ENCODE measurements around the gene KIF22.
"Not testable (repeated sequence)": the region's sequence is repeated elsewhere in the genome, so short reads cannot be mapped to it uniquely, and the experiment has no call there.

KIF22 gene

DNA sequence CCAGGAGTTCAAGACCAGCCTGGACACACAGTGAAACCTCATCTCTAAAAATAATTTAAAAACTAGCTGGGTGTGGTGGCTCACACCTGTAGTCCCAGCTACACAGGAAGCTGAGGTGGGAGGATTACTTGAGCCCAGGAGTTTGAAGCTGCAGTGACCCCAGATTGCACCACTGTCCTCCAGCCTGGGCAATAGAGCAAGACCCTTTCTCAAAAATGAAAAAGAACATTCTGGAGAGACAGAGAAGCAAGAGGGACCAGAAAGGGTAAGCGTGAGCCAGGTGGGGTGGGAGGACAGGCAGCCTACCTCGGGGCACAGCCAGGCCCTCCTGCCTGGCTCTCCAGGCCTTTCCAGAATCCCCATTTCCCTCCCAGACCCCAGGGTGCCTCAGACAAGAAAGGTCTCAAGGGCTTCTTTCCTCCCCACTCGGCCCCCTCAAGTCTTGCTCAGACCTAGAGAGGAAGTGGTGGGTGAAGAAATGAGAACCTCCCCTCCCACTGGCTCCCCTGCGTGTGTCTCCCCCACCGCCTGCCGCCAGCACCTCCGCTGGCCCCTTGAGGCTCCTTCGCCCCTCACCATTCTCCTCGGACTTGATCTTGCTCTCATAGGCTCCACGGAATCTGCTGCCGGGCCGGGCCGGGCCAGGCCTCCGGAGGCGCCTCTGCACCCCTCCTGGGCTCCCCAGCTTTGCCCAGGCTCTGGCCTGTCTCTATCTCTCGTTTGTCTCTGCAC, 45.3 kb upstream of the KIF22 start:
- H3K27ac ChIP-seq = peak overlapping the region; percentile 99
- H3K27me3 ChIP-seq = no peaks in the 10 kb centered on the region
- H3K36me3 ChIP-seq = peaks cover 38% of the 10 kb centered on the region
- TF ChIP-seq, protein P1, sequence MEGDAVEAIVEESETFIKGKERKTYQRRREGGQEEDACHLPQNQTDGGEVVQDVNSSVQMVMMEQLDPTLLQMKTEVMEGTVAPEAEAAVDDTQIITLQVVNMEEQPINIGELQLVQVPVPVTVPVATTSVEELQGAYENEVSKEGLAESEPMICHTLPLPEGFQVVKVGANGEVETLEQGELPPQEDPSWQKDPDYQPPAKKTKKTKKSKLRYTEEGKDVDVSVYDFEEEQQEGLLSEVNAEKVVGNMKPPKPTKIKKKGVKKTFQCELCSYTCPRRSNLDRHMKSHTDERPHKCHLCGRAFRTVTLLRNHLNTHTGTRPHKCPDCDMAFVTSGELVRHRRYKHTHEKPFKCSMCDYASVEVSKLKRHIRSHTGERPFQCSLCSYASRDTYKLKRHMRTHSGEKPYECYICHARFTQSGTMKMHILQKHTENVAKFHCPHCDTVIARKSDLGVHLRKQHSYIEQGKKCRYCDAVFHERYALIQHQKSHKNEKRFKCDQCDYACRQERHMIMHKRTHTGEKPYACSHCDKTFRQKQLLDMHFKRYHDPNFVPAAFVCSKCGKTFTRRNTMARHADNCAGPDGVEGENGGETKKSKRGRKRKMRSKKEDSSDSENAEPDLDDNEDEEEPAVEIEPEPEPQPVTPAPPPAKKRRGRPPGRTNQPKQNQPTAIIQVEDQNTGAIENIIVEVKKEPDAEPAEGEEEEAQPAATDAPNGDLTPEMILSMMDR (IDR thresholded peaks at IDR 0.05) = no peak
- H3K4me1 ChIP-seq (ENCODE audit: control insufficient read depth in 1 of 2, insufficient read depth in 1 of 2, low read depth in 1 of 2, low read length in 1 of 2) = peaks cover 87 to 88% of the 10 kb centered on the region in 2 experiments
- no peaks in the 10 kb centered on the region for H3K9me3 ChIP-seq
- peak overlapping the region; percentile 94 to 100 for H3K4me3 ChIP-seq (ENCODE audit: low read depth in 1 of 2, low read length in 1 of 2)

DNA sequence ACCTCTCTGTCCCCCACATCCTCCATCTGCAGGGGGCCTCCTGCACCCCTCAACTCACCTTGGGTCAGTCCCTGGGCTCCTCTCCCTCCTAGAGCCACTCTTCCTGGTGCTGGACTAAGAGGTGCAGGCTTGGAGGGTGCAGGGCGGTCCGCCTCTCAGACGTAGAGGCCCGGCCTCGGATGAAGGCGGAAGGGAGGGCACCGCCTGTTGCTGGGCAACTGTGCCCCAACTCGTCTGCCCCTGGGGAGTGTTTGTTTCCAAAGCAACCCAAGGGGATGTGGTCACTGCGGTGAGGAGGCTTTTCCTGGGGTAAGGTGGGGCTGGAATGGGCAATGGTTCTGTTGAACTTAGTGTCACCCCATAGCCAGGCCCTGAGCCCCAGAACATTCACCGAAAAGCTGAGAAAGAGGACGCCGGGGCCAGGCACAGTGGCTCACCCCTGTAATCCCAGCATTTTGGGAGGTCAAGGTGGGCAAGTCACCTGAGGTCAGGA, 44.7 kb upstream of the KIF22 start, which contains the start of gene C16orf54:
Gene C16orf54, minus strand, starts transcription at position 138 of the 493 bp plus-strand sequence. CDS start 1,039 bp downstream, outside the sequence.
- Histone ChIP-seq H3K4me3 (ENCODE audit: low read depth in 1 of 2, low read length in 1 of 2) (peak within 1 kb of the TSS; percentile 94 to 100), H3K27me3 (no peaks in the 10 kb centered on the region), H3K27ac (peak within 1 kb of the TSS; percentile 99), H3K9me3 (no peaks in the 10 kb centered on the region), H3K36me3 (peaks cover 38% of the 10 kb centered on the region), H3K4me1 (ENCODE audit: control insufficient read depth in 1 of 2, insufficient read depth in 1 of 2, low read depth in 1 of 2, low read length in 1 of 2) (peaks cover 87% of the 10 kb centered on the region in 2 experiments)
- TF ChIP-seq, protein P1 (IDR thresholded peaks at IDR 0.05) = peak; percentile 13

DNA sequence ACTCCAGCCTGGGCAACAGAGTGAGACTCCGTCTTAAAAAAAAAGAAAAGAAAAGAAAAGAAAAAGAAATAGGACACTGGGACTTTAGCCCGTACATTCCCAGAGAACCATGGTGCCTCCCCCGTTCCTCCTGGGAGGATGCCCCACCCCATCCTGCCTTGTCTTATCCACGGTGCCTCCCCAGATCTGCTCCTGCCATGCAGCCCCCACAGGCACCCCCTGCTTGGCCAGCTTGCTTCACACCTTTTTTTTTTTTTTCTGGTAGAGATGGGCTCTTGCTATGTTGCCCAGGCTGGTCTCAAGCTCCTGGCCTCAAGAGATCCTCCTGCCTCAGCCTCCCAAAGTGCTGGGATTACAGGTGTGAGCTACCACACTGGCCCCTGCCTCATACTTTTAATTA, 44.0 kb upstream of the KIF22 start:
- not testable (repeated sequence) for H3K27me3 ChIP-seq, H3K9me3 ChIP-seq
- H3K4me3 ChIP-seq (ENCODE audit: low read depth in 1 of 2, low read length in 1 of 2) = peak overlapping the region; percentile 94 to 100
- peak overlapping the region; percentile 99 for H3K27ac ChIP-seq
- H3K36me3 ChIP-seq = peaks cover 33% of the 10 kb centered on the region
- peaks cover 81% of the 10 kb centered on the region in 2 experiments for H3K4me1 ChIP-seq (ENCODE audit: control insufficient read depth in 1 of 2, insufficient read depth in 1 of 2, low read depth in 1 of 2, low read length in 1 of 2)

DNA sequence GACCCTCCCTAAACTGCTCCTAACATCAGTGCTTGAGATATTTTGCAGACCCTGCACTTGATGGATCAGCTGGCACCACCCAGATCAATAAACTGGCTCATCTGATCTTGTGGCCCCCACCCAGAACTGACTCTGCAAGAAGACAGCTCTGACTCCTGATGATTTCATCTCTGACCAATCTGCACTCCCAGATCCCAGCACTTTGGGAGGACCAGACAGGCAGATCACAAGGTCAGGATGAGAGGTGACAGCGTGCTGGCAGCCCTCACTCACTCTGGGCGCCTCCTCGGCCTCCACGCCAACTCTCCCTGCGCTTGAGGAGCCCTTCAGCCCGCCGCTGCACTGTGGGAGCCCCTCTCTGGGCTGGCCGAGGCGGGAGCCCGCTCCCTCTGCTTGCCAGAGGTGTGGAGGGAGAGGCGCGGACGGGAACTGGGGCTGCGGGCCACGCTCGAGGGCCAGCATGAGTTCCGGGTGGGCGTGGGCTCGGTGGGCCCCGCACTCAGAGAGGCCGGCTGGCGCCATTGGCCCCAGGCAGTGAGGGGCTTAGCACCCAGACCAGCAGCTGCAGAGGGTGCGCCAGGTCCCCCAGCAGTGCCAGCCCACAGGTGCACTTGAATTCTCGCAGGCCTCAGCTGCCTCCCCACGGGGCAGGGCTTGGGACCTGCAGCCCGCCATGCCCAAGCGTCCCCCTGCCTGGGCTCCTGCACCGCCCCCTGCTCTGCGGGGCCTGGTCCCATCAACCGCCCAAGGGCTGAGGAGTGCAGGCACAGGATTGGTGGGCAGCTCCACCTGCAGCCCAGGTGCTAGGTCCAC, 42.4 kb upstream of the KIF22 start:
- Histone ChIP-seq H3K27ac (peak overlapping the region; percentile 99), H3K9me3 (no peaks in the 10 kb centered on the region)
- TF ChIP-seq, protein P1 (IDR thresholded peaks at IDR 0.05) = no peak

DNA sequence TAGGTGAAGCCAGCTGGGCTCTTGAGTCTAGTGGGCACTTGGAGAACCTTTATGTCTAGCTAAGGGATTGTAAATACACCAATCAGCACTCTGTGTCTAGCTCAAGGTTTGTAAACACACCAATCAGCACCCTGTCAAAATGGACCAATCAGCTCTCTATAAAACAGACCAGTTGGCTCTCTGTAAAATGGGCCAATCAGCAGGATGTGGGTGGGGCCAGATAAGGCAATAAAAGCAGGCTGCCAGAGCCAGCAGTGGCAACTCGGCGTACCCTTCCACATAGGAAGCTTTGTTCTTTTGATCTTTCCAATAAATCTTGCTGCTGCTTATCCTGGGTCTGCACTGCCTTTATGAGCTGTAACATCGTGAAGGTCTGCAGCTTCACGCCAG, 41.8 kb upstream of the KIF22 start:
- Histone ChIP-seq H3K27ac (peak overlapping the region; percentile 99), H3K4me1 (ENCODE audit: control insufficient read depth in 1 of 2, insufficient read depth in 1 of 2, low read depth in 1 of 2, low read length in 1 of 2) (peaks cover 58 to 59% of the 10 kb centered on the region in 2 experiments), H3K36me3 (peaks cover 11% of the 10 kb centered on the region)
- H3K4me3 ChIP-seq (ENCODE audit: low read depth in 1 of 2, low read length in 1 of 2); H3K27me3 ChIP-seq; H3K9me3 ChIP-seq: not testable (repeated sequence)

More for the DNA sequence above, 42.4 kb upstream of the KIF22 start:
- no peaks in the 10 kb centered on the region for H3K27me3 ChIP-seq
- no peak overlapping the region for H3K4me3 ChIP-seq (ENCODE audit: low read depth in 1 of 2, low read length in 1 of 2)
- peaks cover 64 to 65% of the 10 kb centered on the region in 2 experiments for H3K4me1 ChIP-seq (ENCODE audit: control insufficient read depth in 1 of 2, insufficient read depth in 1 of 2, low read depth in 1 of 2, low read length in 1 of 2)
- H3K36me3 ChIP-seq = peaks cover 17% of the 10 kb centered on the region

DNA sequence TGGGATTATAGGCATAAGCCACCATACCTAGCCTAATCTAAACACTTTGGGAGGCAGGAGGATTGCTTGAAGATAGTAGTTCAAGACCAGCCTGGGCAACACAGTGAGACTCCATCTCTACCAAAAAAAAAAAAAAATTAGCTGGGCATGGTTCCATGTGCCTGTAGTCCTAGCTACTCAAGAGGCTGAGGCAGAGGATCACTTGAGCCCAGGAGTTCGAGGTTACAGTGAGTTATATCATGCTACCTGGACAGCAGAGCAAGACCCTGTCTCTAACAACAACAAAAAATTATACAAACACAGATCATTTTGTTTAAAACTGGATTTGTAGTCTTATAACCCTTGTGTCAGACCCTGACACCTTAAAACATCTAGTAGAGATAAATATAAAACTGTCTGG, 37.0 kb upstream of the KIF22 start:
- TF ChIP-seq, protein P1 (IDR thresholded peaks at IDR 0.05) = no peak
- Histone ChIP-seq H3K9me3 (no peaks in the 10 kb centered on the region), H3K27ac (no peak overlapping the region), H3K27me3 (no peaks in the 10 kb centered on the region), H3K36me3 (no peaks in the 10 kb centered on the region), H3K4me3 (ENCODE audit: low read depth in 1 of 2, low read length in 1 of 2) (no peak overlapping the region), H3K4me1 (ENCODE audit: control insufficient read depth in 1 of 2, insufficient read depth in 1 of 2, low read depth in 1 of 2, low read length in 1 of 2) (peaks cover 21 to 24% of the 10 kb centered on the region in 2 experiments)

Measured in neutrophil (primary cell).